22Rv1 (cell line): Measurements from ENCODE around the gene MACF1.

Experiments used
- ZFX ChIP-seq: fragments of 450-650 bp; IDR thresholded peaks from 2 replicates; pipeline ENCODE4 v1.6.1; 2017; ENCODE audit warnings: antibody characterized with exemption, borderline replicate concordance
- TF ChIP-seq, protein P1 (sequence below): fragments of 450-650 bp; IDR thresholded peaks from 2 replicates; pipeline ENCODE4 v1.5.1; 2017; ENCODE audit warnings: mild to moderate bottlenecking

DNA sequence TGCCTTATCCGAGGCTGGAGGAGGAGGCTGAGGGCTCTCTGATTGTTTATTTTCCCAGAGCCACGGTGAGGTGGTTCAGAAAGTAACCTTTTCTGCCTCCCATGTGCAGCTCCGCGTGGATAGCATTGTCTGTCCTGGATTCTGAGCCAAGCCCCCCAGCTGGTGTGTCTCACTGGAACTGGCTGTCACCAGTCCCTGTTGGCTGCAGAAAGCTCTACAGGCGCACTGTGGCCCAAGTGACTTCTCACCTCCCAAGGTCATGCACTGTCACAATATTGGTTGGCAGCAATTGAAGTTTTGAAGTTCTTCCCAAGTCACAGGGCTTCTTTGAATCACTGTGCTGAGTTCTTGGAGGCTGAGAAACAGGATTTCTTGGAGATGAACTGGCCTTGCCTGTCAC lies 295.2 kb downstream of the MACF1 start:
- TF ChIP-seq, protein P1, sequence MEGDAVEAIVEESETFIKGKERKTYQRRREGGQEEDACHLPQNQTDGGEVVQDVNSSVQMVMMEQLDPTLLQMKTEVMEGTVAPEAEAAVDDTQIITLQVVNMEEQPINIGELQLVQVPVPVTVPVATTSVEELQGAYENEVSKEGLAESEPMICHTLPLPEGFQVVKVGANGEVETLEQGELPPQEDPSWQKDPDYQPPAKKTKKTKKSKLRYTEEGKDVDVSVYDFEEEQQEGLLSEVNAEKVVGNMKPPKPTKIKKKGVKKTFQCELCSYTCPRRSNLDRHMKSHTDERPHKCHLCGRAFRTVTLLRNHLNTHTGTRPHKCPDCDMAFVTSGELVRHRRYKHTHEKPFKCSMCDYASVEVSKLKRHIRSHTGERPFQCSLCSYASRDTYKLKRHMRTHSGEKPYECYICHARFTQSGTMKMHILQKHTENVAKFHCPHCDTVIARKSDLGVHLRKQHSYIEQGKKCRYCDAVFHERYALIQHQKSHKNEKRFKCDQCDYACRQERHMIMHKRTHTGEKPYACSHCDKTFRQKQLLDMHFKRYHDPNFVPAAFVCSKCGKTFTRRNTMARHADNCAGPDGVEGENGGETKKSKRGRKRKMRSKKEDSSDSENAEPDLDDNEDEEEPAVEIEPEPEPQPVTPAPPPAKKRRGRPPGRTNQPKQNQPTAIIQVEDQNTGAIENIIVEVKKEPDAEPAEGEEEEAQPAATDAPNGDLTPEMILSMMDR, result no peak
- no peak for TF ChIP-seq ZFX
